Activated naive CD4-positive, alpha-beta T cell treated with Interleukin-2 at 50 U/mL for 16 hours (primary cell): ENCODE data around the gene CXCR5.
"Not testable (repeated sequence)": the region's sequence is repeated elsewhere in the genome, so short reads cannot be mapped to it uniquely, and the experiment has no call there.

Experiments
- DNase-seq: peaks from one replicate; pipeline ENCODE4 v3.0.0-alpha.2; 2020

CXCR5 gene

GRCh38 chr11:118883368-118884071 is at the start of gene CXCR5:
Gene CXCR5, plus strand, starts transcription at chr11:118883892. Its CDS starts 50 bp downstream, at chr11:118883942.
- peak; percentile 47 for DNase-seq

- no peak for DNase-seq
These were observed 49.2 kb upstream of the CXCR5 start for GRCh38 chr11:118834427-118835028.

DNA sequence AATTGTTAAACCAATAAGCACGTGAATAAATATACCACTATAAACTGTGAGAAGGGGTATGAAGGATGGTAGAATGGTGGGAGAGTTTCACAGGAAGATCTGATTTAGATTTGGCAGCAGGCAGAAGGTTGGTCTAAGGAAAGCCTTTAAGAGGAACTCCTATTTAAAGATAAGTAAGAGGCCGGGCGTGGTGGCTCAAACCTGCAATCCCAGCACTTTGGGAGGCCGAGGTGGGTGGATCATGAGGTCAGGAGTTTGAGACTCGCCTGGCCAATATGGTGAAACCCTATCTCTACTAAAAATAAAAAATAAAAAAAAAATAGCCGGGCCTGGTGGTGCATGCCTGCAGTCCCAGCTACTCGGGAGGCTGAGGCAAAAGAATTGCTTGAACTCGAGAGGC is 45.8 kb upstream of the CXCR5 start:
- no peak for DNase-seq

DNA sequence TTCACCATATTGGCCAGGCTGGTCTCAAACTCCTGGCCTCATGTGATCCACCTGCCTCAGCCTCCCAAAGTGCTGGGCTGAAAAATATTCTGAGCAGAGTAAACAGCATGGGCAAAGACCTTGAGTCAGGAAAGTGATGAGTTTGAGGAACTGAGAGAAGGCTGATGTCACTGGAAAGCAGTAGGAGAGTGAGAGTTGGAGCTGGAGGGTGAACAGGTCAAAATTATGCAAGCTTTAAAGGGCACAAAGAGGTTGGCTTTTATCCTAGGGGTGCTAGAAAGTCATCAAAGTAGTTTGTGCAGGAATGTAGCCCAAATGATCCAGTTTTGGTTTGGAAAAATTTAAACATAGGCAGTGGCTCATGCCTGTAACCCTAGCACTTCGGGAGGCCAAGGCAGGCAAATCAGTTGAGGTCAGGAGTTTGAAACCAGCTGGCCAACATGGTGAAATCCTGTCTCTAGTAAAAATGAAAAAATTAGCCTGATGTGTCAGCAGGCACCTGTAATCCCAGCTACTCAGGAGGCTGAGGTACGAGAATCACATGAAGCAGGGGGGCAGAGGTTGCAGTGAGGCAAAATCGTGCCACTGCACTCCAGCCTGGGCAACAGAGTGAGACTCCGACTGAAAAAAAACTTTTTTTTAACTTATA is 44.7 kb upstream of the CXCR5 start:
- DNase-seq: no peak

DNA sequence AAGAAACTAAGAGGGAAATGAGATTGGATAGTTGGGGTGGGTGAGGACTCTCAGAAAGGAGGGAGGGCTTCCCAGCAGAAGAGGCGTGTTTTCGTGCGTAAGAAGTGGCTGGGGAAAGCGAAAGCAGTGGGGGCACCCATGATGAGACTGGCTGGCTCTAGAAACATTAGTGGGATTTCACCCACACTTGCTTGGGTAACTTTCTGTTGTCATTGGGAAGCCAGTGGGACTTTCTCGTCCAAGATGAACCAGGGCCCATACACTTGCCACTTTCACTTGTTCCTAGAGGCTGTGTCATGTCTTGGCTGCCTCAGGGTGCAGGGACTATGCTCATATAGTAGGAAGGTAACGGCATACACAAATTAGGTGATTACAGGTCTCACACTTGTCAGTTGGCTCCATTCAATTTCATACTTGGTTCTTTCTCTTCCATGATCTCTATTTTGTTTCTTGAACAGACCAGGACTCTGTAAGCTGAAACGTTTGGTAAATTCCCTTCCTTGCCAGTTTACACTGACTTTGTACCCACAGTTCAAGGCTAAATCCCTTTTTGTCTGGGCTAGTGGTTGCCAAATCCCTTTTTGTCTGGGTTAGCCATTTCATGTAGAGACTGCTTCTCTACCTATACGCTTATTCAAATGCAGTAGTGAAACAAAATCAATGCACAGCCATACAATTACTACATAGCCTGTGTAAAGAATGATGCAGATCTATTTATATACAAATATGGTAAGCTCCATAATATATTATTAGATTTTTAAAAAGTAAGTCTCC is 42.0 kb upstream of the CXCR5 start:
- DNase-seq: peak; percentile 69

DNA sequence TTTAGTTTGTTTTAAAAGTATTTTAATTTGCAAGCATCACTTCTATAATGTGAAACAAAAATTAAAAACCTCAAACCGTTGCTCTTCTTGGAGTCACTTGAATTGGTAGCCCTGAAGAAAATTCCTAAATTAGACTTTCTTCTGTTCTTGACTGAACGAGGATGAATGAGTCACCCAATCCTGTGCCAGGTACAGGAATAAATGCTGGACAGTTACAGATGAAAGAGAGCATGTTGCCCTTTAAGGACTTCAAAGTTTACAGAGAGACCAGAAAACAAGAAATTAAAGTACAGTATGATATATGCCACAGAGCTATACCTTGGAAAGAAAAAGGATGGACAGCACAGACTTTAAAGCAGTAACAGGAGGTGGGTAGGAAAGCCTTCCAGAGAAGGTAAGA is 41.3 kb upstream of the CXCR5 start:
- DNase-seq: no peak

GRCh38 chr11:118842843-118843242 is 40.8 kb upstream of the CXCR5 start:
- not testable (repeated sequence) for DNase-seq

GRCh38 chr11:118843565-118843964 is 40.1 kb upstream of the CXCR5 start:
- DNase-seq: no peak

DNA sequence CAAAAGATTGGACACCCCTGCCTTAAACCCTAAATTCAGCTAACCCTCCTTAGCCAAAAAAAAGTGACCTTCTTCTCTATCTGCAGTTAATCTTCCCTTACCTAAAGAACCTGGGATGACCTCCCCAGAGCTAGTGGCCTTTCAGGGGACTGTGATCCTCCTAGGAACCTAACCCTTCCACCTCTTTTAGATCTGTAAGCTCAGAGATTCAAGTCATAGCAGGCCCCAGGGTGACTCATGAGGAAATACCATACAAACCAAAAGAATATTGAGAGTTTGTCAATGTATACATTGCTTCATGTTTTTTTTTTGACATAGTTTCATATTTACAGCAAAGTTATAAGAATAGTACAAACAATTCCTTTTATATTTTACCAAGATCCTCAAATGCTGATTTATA is 38.3 kb upstream of the CXCR5 start:
- peak; percentile 8 for DNase-seq

DNA sequence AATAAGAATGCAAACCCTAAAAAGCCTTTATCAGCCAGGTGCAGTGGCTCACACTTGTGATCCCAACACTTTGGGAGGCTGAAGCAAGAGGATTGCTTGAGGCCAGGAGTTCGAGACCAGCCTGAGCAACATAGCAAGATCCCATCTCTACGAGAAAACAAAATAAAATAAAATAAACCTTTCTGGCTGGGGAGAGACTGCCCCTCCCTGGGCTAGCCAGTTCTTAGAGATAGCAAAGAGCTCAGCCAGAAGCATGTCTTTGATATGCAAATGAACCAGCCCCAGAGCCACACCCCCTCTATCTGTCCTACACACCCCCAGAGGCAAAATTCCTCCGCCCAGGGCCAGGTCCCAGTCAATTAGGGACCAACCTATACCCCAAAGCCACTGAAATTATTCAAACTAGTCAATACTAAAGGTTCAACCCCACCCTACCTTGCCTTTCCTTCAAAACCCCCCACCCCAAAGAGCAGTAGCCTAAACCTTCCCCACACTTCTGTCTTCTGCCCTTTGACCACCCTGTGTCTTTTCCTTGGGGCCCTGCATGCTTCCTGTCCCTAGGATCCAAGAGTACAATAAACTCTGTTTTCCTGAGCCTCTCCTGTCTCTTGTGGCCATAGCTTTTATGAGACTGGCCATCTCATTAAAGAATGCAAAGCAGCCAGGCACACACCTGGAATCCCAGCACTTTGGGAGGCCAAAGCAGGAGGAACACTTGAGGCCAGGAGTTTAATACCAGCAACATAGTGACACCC is 37.3 kb upstream of the CXCR5 start:
- no peak for DNase-seq

DNA sequence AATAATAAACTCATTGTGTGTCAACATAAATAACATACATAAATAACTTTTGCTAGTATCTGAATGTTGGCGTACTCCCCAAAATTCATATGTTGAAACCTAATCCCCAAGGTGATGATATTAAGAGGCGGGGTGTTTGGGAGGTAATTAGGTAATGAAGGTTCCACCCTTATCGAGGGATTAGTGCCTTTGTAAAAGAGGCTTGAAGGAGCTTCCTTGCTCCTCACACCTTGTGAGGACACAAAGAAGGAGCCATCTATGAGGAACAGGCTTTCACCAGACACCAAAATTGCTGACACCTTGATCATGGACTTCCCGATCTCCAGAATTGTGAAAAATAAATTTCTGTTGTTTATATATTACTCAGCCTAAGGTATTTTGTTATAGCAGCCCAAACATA is 33.9 kb upstream of the CXCR5 start:
- no peak for DNase-seq

DNA sequence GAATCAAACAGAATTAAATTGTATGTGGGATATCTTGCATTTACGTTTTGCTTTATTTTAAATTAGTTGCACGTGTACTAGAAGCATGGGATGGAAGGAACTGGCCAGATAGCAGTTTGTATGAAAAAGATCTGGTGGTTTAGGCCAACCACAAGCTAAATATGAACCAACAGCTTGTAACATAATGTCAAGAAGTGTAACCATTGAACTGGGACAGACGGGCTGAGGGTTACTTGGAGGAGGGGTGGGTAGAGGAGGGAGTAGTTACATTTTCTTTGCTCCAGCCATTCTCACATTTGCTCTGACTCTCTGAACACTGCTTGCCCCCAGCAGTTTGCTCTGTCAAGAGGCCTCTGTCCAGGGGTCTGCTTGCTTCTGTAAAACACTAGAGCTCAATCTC is 31.7 kb upstream of the CXCR5 start:
- DNase-seq: no peak

- no peak for DNase-seq
These were observed 30.0 kb upstream of the CXCR5 start for GRCh38 chr11:118853678-118854077.

DNA sequence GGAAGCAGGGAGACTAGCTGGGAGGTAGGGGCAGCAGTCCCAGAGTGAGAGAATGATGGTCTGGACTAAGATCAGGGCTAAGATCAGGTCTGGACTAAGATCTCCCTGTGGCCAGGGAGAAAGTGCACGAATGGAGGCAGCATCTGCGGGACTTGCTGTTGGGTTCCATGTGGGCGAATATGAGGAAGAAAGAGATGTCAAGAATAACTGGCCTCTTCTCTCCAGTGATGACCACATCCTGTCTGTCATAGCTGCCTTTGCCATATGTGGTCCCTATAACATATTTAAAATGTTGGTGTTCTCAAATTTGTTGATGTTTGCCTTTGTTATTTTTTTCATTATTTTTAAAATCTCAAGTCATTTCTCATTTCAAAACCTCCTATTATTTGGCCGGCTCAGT is 27.4 kb upstream of the CXCR5 start:
- DNase-seq: no peak

GRCh38 chr11:118857385-118857784 is 26.3 kb upstream of the CXCR5 start:
- no peak for DNase-seq

GRCh38 chr11:118859973-118860372 is 23.7 kb upstream of the CXCR5 start:
- no peak for DNase-seq

DNA sequence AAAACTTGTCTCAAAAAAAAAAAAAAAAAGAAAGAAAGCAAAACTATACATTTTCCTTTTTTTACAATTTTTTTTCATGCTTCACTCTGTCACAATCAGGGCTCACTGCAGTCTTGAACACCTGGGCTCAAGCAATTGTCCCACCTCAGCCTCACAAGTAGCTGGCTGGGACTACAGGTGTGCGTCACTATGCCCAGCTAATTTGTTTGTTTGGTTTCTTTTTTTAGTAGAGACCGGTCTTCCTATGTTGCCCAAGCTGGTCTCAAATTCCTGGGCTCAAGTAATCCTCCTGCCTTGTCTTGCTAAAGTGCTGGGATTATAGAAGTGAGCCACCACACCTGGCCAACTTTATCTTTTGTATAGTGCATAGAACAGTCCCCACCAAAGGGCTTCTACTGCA is 15.0 kb upstream of the CXCR5 start:
- DNase-seq: no peak

DNA sequence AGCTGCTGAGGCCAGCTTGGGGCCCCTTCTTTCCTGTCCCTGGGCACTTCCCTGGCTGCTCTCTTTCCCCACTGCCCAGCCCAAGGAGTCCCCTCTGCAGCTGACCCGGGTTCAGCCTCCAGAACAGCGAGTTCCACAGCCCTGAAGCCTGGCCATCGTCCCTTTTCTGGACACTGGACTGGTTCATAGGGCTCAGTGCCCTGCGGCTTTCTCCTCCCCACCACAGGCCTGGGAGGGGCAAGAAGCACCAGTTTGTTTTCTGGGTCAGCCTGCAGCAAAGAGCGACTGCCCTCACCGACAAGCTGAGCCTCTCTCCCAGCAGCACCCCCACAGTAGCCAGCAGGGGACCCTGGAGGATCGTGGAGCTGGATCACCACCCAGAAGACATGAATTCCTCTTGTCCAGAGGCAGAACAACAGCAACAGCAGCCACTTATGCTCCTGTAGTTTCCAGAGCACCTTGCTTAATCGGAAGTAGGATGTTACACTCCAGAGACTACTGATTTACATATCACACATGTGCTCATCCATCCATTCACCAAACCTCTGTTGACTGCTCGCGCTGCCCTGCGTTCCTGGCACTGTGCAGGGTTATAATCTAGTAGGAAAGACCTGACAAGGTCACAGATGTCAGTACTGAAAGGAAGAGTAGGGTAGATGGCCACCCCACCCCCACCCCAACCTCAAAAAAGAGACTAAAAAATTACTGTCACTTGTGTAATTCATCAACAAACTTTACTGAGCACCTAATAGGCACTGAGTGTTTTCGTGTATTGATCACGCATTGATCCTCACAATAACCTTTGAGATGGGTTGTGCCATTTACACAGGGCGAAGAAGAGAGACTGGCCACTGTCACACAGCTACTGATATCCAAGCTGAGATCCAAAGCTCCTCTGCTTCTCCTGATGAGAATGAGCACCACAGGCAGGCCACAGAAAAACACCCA is 13.0 kb upstream of the CXCR5 start:
- no peak for DNase-seq

DNA sequence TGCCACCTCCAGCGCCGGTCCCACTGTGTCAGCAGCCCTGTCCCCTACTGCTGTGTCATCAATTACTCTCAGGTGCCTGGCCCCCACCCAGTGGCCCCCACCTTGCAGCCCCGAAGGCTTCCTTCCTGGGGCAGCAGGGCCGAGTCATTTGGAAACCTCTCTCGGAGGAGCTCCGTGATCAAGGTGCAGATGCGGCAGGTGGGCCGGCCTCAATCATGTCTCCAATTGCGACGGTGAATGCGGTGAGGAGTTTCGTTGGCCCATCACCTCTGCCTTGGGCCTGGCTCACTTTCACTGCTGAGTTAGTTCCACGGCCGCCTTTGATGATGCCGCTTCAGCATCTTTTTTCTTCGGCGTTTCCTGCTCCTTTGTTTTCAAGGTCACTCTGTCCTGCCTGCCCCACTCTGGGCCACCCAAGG is 11.3 kb upstream of the CXCR5 start:
- DNase-seq: peak; percentile 68

DNA sequence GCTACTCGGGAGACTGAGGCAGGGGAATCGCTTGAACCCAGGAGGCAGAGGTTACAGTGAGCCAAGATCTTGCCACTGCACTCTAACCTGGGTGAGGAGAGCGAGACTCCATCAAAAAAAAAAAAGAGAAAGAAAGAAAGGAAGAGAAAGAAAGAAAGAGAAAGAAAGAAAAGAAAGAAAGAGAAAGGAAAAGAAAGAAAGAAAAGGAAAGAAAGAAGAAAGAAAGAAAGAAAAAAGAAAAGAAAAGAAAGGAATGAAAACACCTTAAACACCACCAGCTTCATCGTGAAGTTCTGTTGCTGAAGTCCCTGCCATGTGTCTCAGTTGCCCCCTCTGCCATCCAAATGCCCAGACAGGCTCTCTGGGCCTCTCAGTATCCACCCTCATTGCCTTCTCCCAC is 9.9 kb upstream of the CXCR5 start:
- no peak for DNase-seq

- DNase-seq: no peak
These were observed 7.4 kb upstream of the CXCR5 start for GRCh38 chr11:118876286-118876685.
